ENCODE measurements around the gene PRKAG3. TPM values are rescaled to one million over a fixed set of nuclear protein-coding genes. Genes with fewer than 3 reads are reported as not detected.
A peak's percentile ranks its signal among the peaks of the same experiment; 100 is the strongest.

The PRKAG3 gene
- total and polyA plus RNA-seq, 2 donors (not counting 1 experiment from before 2014, with no cell fraction given): not detected

GRCh38 chr2:218872645-218873358 lies 41.2 kb upstream of the PRKAG3 start:
- Histone ChIP-seq H3K27me3 (replicated peaks in 1 of 4; ENCODE audit: control extremely low read depth in 1 of 4, control insufficient read depth in 3 of 4, insufficient read depth in 4 of 4, low read length in 3 of 4) (peaks cover 0 to 47% (median 17%) of the 10 kb centered on the region in 4 experiments), H3K79me2 (ENCODE audit: control insufficient read depth, insufficient read depth, low read length) (peaks cover under 1% of the 10 kb centered on the region), H3K36me3 (replicated peaks in 1 of 2; ENCODE audit: control extremely low read depth in 1 of 2, control insufficient read depth in 1 of 2, extremely low read depth in 1 of 2, insufficient read depth in 2 of 2, low read length in 1 of 2) (no peaks in the 10 kb centered on the region), H3K4me2 (replicated peaks; ENCODE audit: low read depth, low read length, poor library complexity, severe bottlenecking) (peak overlapping the region; percentile 97), H3K4me1 (ENCODE audit: control insufficient read depth in 2 of 2, insufficient read depth in 2 of 2, low read length in 2 of 2) (peaks cover 39 to 47% of the 10 kb centered on the region in 2 donors), H3K4me3 (ENCODE audit: control extremely low read depth in 1 of 5, extremely low read depth in 1 of 5, insufficient read depth in 1 of 5, low read depth in 2 of 5, low read length in 4 of 5) (peak overlapping the region in 2 of 5 experiments; percentile 17 to 34), H3K9ac (ENCODE audit: low read length) (peak overlapping the region; percentile 36), H3K27ac (ENCODE audit: low read length in 2 of 2) (no peak overlapping the region), H2AFZ (ENCODE audit: insufficient read depth, low read depth, low read length, poor library complexity, severe bottlenecking) (peak overlapping the region; percentile 45), H4K20me1 (ENCODE audit: control insufficient read depth, insufficient read depth, low read length, poor library complexity, severe bottlenecking) (no peaks in the 10 kb centered on the region), H3K9me3 (ENCODE audit: control extremely low read depth in 1 of 3, control insufficient read depth in 2 of 3, insufficient read depth in 1 of 3, low read length in 2 of 3) (no peaks in the 10 kb centered on the region)
- ATAC-seq (ENCODE audit: low read depth): no peak
- no peaks in the 10 kb centered on the region for H3K9me3 Mint-ChIP-seq (ENCODE audit: insufficient read depth)
- TF ChIP-seq CTCF (IDR thresholded peaks at IDR 0.05): no peak
- TF ChIP-seq EZH2 (IDR thresholded peaks at IDR 0.05; ENCODE audit: borderline replicate concordance, insufficient read depth, low read depth, low read length, poor library complexity, severe bottlenecking): no peak
- H3K27ac Mint-ChIP-seq: peak overlapping the region; percentile 50
- no peak for DNase-seq
- POLR2A ChIA-PET: interaction anchor here (1.2 to 15.0 kb wide), 2 partner anchors 23 to 25 kb away, joined by 9 to 490 read pairs; no protein-coding TSS in a partner anchor
- CTCF ChIA-PET: interaction anchor here (0.8 to 23.0 kb wide), 7 partner anchors 8 to 215 kb away, joined by 3 to 1627 read pairs (median 4); partner anchors contain the start of gene WNT10A
- WGBS (ENCODE audit: insufficient coverage): 22% methylated on average over 11 of the region's 22 CpGs
- H3K4me3 Mint-ChIP-seq: peak overlapping the region; percentile 92
- H3K27me3 Mint-ChIP-seq: peaks cover 21% of the 10 kb centered on the region
- peaks cover 47% of the 10 kb centered on the region for H3K4me1 Mint-ChIP-seq
- intact Hi-C loops (cut with micrococcal nuclease): loop anchor here (10.0 kb wide), 1 partner anchor 158 kb away; the partner anchor contains the start of gene TTLL4

Measured in B cell (primary cell).